HPDE6-E6E7 (cell line): ENCODE measurements around the gene LRRTM3.

Experiments
- DNase-seq: peaks from one replicate; pipeline ENCODE4 v3.0.0; 2011; ENCODE audit warnings: missing footprints; ENCODE audit errors: extremely low spot score

The LRRTM3 gene

GRCh38 chr10:67017218-67017617 lies 91.4 kb downstream of the LRRTM3 start:
- DNase-seq: no peak

- DNase-seq: no peak
Measured at GRCh38 chr10:67022099-67022498, 96.3 kb downstream of the LRRTM3 start.

- DNase-seq: no peak
Measured at GRCh38 chr10:67033878-67034277, 108.0 kb downstream of the LRRTM3 start.

GRCh38 chr10:67036808-67037207 lies 111.0 kb downstream of the LRRTM3 start:
- DNase-seq: no peak

GRCh38 chr10:67043041-67043440 lies 117.2 kb downstream of the LRRTM3 start:
- DNase-seq: no peak

- DNase-seq: no peak
Measured at GRCh38 chr10:67045404-67045803, 119.6 kb downstream of the LRRTM3 start.

GRCh38 chr10:67046507-67046906 lies 120.7 kb downstream of the LRRTM3 start:
- no peak for DNase-seq

GRCh38 chr10:67049988-67050387 lies 124.2 kb downstream of the LRRTM3 start:
- no peak for DNase-seq

- no peak for DNase-seq
Measured at GRCh38 chr10:67050415-67050814, 124.6 kb downstream of the LRRTM3 start.

- DNase-seq: no peak
Measured at GRCh38 chr10:67072654-67073053, 146.8 kb downstream of the LRRTM3 start.

GRCh38 chr10:67075491-67075971 lies 149.7 kb downstream of the LRRTM3 start:
- no peak for DNase-seq

GRCh38 chr10:67076144-67076543 lies 150.3 kb downstream of the LRRTM3 start:
- DNase-seq: no peak

GRCh38 chr10:67077376-67077775 lies 151.5 kb downstream of the LRRTM3 start:
- DNase-seq: peak; percentile 1

GRCh38 chr10:67079126-67079525 lies 153.3 kb downstream of the LRRTM3 start:
- DNase-seq: no peak

- DNase-seq: no peak
Measured at GRCh38 chr10:67086327-67087134, 160.7 kb downstream of the LRRTM3 start.

- no peak for DNase-seq
Measured at GRCh38 chr10:67087135-67087425, 161.2 kb downstream of the LRRTM3 start.

GRCh38 chr10:67088036-67088435 lies 162.2 kb downstream of the LRRTM3 start:
- DNase-seq: no peak

GRCh38 chr10:67095531-67095930 lies 169.7 kb downstream of the LRRTM3 start:
- no peak for DNase-seq

- no peak for DNase-seq
Measured at GRCh38 chr10:67098461-67098860, 172.6 kb downstream of the LRRTM3 start.

- no peak for DNase-seq
Measured at GRCh38 chr10:67100951-67101350, 175.1 kb downstream of the LRRTM3 start.

- DNase-seq: no peak
Measured at GRCh38 chr10:67107670-67108069, 181.8 kb downstream of the LRRTM3 start.

- no peak for DNase-seq
Measured at GRCh38 chr10:67110286-67110685, 184.4 kb downstream of the LRRTM3 start.

- no peak for DNase-seq
Measured at GRCh38 chr10:67112765-67113164, 186.9 kb downstream of the LRRTM3 start.

- DNase-seq: no peak
Measured at GRCh38 chr10:67114945-67115344, 189.1 kb downstream of the LRRTM3 start.
